Measurements from ENCODE around the gene TEX48.

- no peak for TF ChIP-seq POLR2AphosphoS5 (IDR thresholded peaks at IDR 0.05; ENCODE audit: low read depth, low read length)
- TF ChIP-seq TAF1 (IDR thresholded peaks at IDR 0.05; ENCODE audit: borderline replicate concordance, insufficient read depth, low read length) = no peak
Measured at GRCh38 chr9:114619191-114619761, 62.7 kb downstream of the TEX48 start.

Measured in PFSK-1 (cell line).